HG03025 (cell line): ENCODE results near the gene IL17A.
A peak's percentile ranks its signal among the peaks of the same experiment; 100 is the strongest.

Experiments used
- ATAC-seq: cut with Tn5 transposase; IDR thresholded peaks from one replicate; pipeline ENCODE4 v1.9.1; 2021; ENCODE audit warnings: mild to moderate bottlenecking, moderate library complexity; ENCODE audit not compliant: unreplicated experiment, low FRiP score

The IL17A gene

DNA sequence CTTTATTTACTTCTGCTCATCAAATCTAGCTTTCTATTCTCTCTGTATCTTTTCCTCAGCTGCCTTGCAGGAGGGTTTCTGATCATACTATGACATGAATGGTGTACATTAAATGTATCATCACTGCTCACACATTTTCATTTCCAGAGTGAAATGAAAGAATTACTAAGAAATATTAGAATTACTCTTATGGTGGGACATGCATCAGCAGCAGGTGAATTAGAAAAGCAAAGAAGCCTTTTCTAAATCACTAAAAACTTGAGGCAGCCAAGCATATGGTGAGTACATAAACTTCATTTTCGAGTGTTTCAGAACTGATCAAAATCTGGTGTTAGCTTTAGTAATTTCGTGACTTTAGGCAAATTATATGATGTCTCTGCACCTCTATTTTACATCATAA lies 23.6 kb downstream of the IL17A start:
- peak; percentile 38 for ATAC-seq

DNA sequence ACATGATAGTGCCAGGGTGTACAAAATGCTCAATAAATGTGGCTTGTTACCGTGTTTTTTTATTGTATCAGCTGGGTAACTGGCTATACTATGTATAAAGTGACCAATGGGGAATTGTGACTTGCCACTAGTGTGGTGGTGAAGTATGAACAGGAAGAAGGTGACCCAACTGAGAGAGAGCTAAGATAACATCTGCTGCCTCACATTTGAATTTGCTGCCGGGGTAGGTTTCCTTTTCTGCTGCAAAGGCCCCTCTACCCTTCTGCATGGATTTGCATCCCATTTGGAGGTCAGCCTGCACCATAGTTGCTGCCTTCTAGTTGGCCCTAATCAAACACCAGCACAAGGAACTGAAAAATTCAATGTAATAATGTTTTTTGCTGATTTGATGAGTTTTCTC lies 24.1 kb downstream of the IL17A start:
- peak; percentile 87 for ATAC-seq

- no peak for ATAC-seq
Measured at GRCh38 chr6:52213127-52213526, 27.0 kb downstream of the IL17A start.

DNA sequence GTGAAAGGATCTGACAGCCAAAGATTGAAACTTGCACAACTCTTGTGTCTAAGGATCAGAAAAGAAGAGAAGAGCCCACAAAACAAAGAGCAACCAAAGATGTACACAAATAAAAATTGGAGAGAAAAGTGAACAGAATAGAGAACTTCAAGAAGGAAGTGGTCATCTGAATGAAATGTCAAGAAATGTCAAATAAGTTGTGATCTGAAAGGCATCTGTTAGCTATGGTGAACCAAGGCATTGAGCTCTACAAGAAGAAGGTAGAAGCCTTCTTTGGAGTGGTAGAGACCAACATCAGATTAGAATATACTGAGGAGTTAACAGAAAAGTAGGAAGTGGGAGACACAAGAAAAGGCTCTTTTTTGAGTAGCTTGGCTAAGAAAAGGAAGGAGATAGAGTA lies 29.6 kb downstream of the IL17A start:
- ATAC-seq: no peak

- ATAC-seq: no peak
Measured at GRCh38 chr6:52216932-52217575, 30.9 kb downstream of the IL17A start.

GRCh38 chr6:52217761-52218160 lies 31.6 kb downstream of the IL17A start:
- ATAC-seq: no peak

DNA sequence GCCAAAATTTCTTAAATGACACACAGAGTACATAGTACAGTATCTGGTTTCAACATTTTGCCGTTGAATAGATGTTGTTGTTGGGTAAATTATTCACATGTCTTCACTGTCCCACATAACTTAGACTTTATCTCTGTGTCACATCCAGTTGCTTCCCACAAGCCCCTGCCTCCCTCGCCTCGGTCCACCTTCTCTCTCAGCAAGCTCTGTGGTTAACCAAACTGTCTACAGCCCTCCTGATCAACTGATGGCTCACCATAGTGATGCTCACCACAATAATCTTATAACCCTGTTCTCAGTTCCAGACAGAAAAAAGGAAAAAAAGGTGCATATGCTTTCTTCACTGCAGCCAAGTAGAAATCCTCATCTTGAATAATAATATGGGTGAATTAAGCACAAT lies 35.1 kb downstream of the IL17A start:
- peak; percentile 64 for ATAC-seq

GRCh38 chr6:52227495-52227894 lies 41.3 kb downstream of the IL17A start:
- peak; percentile 100 for ATAC-seq

- no peak for ATAC-seq
Measured at GRCh38 chr6:52230685-52231084, 44.5 kb downstream of the IL17A start.

DNA sequence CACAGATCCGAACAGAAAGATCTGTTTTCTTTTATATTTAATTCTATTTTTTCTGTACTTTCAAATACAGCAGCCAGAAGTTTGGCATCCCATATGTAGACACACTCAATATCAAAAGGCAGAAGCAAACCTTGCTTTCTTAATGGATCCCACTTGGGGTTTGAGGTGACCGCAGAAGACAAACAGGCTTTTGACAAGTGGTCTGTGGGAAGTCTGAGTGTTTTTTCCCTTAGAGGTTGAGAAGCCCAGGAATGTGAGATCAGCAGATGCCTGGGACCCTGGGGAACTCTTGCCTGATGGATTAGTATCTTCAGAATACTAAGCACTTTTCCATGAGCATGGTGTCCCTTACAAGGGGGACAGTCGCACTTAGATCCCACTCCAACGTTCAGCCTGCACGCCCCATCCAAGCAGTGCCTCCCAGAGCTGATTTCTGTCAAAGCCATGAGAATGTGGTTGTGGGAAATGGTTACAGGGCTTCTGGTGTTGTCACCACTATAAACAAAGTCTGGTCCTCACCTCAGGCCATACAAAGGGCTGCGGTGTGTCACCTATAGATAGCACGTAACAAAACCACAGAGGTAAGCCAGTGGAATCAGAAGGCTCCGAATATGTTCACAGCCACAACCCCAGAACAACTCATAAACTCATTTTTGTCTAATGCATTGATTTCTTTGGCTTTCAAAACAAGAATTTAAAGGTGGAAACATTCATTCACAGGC lies 45.4 kb downstream of the IL17A start:
- ATAC-seq: no peak

GRCh38 chr6:52233005-52233404 lies 46.8 kb downstream of the IL17A start:
- no peak for ATAC-seq

DNA sequence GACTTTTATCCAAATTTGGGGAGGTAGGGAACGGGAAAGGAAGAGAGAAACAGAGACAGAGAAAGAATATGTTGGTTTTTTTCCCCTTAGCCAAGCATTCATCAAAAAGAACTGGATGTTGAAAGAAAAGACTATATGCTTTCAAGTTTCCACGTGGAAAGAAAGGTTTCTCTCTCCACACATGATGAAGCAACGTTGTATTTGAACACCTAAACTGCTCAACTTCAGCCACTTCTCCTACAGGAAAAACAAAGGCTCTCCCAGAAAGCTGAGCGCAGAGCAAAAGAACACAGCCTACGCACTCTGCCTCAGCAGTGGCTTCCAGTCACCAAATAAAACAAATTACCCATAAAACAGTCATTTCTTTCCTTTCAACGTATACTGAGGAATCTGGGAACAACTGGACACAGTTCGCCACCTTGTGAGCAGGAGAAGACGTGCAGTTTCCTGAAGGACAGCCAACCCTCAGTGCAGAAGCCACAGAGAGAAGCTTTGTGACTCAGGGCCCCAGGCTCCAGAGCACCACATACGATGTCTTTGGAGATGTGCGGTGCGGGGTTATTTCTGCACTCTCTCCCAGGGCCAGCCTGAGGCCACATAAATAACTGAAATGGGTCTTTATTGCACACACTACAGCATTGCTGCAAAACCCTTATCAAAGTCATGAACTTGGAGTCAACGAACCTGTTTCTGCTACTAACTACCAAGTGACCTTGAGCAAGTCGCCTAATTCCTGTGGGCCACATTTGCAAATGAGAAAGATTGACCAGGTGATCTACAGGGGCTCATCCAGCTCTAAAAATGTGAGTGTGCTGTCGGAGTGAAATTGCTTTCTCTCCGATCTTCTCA lies 48.0 kb downstream of the IL17A start:
- peak; percentile 66 for ATAC-seq
